Right renal cortex interstitium (tissue), 3 donors: ENCODE data around the gene WDR90. TPM values are rescaled to one million over a fixed set of nuclear protein-coding genes. Genes with fewer than 3 reads are reported as not detected.
"Not testable (repeated sequence)": the region's sequence is repeated elsewhere in the genome, so short reads cannot be mapped to it uniquely, and the experiment has no call there.

Source experiments
- DNase-seq, 3 donors: peaks; one replicate each; pipeline ENCODE4 v3.0.0-alpha.2; 2013; ENCODE audit warnings: low read depth in 3 of 3, low spot score in 2 of 3
- polyA plus RNA-seq, 3 donors: library from polyadenylated mRNA; unstranded; fragments of 120-200 nt; gene quantifications; one replicate each; pipeline ENCODE4 v1.2.1, GENCODE V29; 2013; ENCODE audit not compliant: insufficient read length in 3 of 3

The WDR90 gene
- polyA plus RNA-seq, 3 donors: 22.4 to 27.5 (median 22.8) TPM

- no peak for DNase-seq
Measured at GRCh38 chr16:704047-704446, 54.9 kb downstream of the WDR90 start.

- no peak for DNase-seq
Measured at GRCh38 chr16:704552-705380, 55.6 kb downstream of the WDR90 start.

GRCh38 chr16:705431-706188 lies 56.4 kb downstream of the WDR90 start, which contains the start of gene FBXL16:
Gene FBXL16 (minus strand): TSS chr16:705801. CDS start chr16:697405, 8,396 bp downstream.
- DNase-seq: no peak

GRCh38 chr16:706189-707061 lies 57.3 kb downstream of the WDR90 start:
- no peak for DNase-seq

- DNase-seq: no peak
Measured at GRCh38 chr16:707062-707538, 57.9 kb downstream of the WDR90 start.

- DNase-seq: no peak
Measured at GRCh38 chr16:708019-708418, 58.9 kb downstream of the WDR90 start.

- no peak for DNase-seq
Measured at GRCh38 chr16:708959-709358, 59.8 kb downstream of the WDR90 start.

GRCh38 chr16:709566-710499 lies 60.7 kb downstream of the WDR90 start:
- no peak for DNase-seq

- DNase-seq: no peak
Measured at GRCh38 chr16:710500-711075, 61.4 kb downstream of the WDR90 start.

- no peak for DNase-seq
Measured at GRCh38 chr16:711084-711483, 61.9 kb downstream of the WDR90 start.

- no peak for DNase-seq
Measured at GRCh38 chr16:711548-712320, 62.6 kb downstream of the WDR90 start.

GRCh38 chr16:712740-713250 lies 63.6 kb downstream of the WDR90 start:
- DNase-seq: not testable (repeated sequence)

- DNase-seq: no peak
Measured at GRCh38 chr16:714079-714478, 64.9 kb downstream of the WDR90 start.

- peak in 1 of 3 donors; percentile 76 for DNase-seq
Measured at GRCh38 chr16:714558-715476, 65.7 kb downstream of the WDR90 start, which contains the start of gene METRN. Gene METRN (plus strand): TSS chr16:715118. CDS start chr16:715290, 172 bp downstream.

- DNase-seq: no peak
Measured at GRCh38 chr16:715477-716199, 66.5 kb downstream of the WDR90 start.

GRCh38 chr16:716200-716568 lies 67.0 kb downstream of the WDR90 start:
- DNase-seq: no peak
